ENCODE measurements around the gene EPB41L5. TPM values are rescaled to one million over a fixed set of nuclear protein-coding genes. Genes with fewer than 3 reads are reported as not detected.

Gene EPB41L5
- total RNA-seq, 3 donors from 2014 or later, result 24.8 to 57.8 (median 42.3) TPM

GRCh38 chr2:120075545-120075944 is 62.7 kb downstream of the EPB41L5 start:
- no peak for DNase-seq (ENCODE audit: low spot score in 2 of 2)
- no peaks in the 10 kb centered on the region for H3K36me3 ChIP-seq
- no peak overlapping the region for H3K27ac ChIP-seq
- TF ChIP-seq POLR2AphosphoS5 (IDR thresholded peaks at IDR 0.05), result no peak
- TF ChIP-seq POLR2A (IDR thresholded peaks at IDR 0.05), result no peak
- TF ChIP-seq CTCF (IDR thresholded peaks at IDR 0.05), result no peak
- H3K27me3 ChIP-seq, result no peaks in the 10 kb centered on the region
- intact Hi-C loops (cut with DNase I; ENCODE audit: low total_unique reads), result no loop called here
- no peak overlapping the region for H3K4me3 ChIP-seq
- H3K4me1 ChIP-seq, result no peaks in the 10 kb centered on the region
- H3K9me3 ChIP-seq, result no peaks in the 10 kb centered on the region

- intact Hi-C loops (cut with DNase I; ENCODE audit: low total_unique reads), result no loop called here
- no peak for DNase-seq (ENCODE audit: low spot score in 2 of 2)
These were observed 65.0 kb downstream of the EPB41L5 start for GRCh38 chr2:120077896-120078295.

GRCh38 chr2:120079647-120080046 is 66.8 kb downstream of the EPB41L5 start:
- Histone ChIP-seq H3K27ac (no peak overlapping the region), H3K9me3 (no peaks in the 10 kb centered on the region), H3K4me3 (no peak overlapping the region), H3K36me3 (no peaks in the 10 kb centered on the region), H3K4me1 (no peaks in the 10 kb centered on the region), H3K27me3 (no peaks in the 10 kb centered on the region)
- TF ChIP-seq POLR2A (IDR thresholded peaks at IDR 0.05), result no peak
- no peak for TF ChIP-seq POLR2AphosphoS5 (IDR thresholded peaks at IDR 0.05)
- no peak for TF ChIP-seq CTCF (IDR thresholded peaks at IDR 0.05)
- no peak for DNase-seq (ENCODE audit: low spot score in 2 of 2)
- intact Hi-C loops (cut with DNase I; ENCODE audit: low total_unique reads), result no loop called here

More at GRCh38 chr2:120077896-120078295, 65.0 kb downstream of the EPB41L5 start:
- Histone ChIP-seq H3K36me3 (no peaks in the 10 kb centered on the region), H3K9me3 (no peaks in the 10 kb centered on the region), H3K27me3 (no peaks in the 10 kb centered on the region), H3K27ac (no peak overlapping the region), H3K4me1 (no peaks in the 10 kb centered on the region), H3K4me3 (no peak overlapping the region)
- TF ChIP-seq POLR2A (IDR thresholded peaks at IDR 0.05), result no peak
- no peak for TF ChIP-seq POLR2AphosphoS5 (IDR thresholded peaks at IDR 0.05)
- TF ChIP-seq CTCF (IDR thresholded peaks at IDR 0.05), result no peak

GRCh38 chr2:120091436-120091835 is 78.6 kb downstream of the EPB41L5 start:
- Histone ChIP-seq H3K4me3 (no peak overlapping the region), H3K36me3 (no peaks in the 10 kb centered on the region), H3K4me1 (no peaks in the 10 kb centered on the region), H3K27ac (no peak overlapping the region), H3K9me3 (no peaks in the 10 kb centered on the region), H3K27me3 (no peaks in the 10 kb centered on the region)
- TF ChIP-seq POLR2AphosphoS5 (IDR thresholded peaks at IDR 0.05) (no peak), CTCF (IDR thresholded peaks at IDR 0.05) (no peak), POLR2A (IDR thresholded peaks at IDR 0.05) (no peak)
- intact Hi-C loops (cut with DNase I; ENCODE audit: low total_unique reads), result no loop called here
- DNase-seq (ENCODE audit: low spot score in 2 of 2), result no peak

GRCh38 chr2:120094795-120095194 is 81.9 kb downstream of the EPB41L5 start:
- no peak overlapping the region for H3K27ac ChIP-seq
- H3K4me3 ChIP-seq, result no peak overlapping the region
- intact Hi-C loops (cut with DNase I; ENCODE audit: low total_unique reads), result no loop called here
- no peak for TF ChIP-seq POLR2A (IDR thresholded peaks at IDR 0.05)
- TF ChIP-seq CTCF (IDR thresholded peaks at IDR 0.05), result no peak
- no peak for TF ChIP-seq POLR2AphosphoS5 (IDR thresholded peaks at IDR 0.05)
- DNase-seq (ENCODE audit: low spot score in 2 of 2), result no peak
- no peaks in the 10 kb centered on the region for H3K9me3 ChIP-seq
- H3K27me3 ChIP-seq, result no peaks in the 10 kb centered on the region
- H3K36me3 ChIP-seq, result no peaks in the 10 kb centered on the region
- no peaks in the 10 kb centered on the region for H3K4me1 ChIP-seq

All from breast epithelium (tissue), 4 donors.